Amniotic epithelial cell (primary cell): Measurements from ENCODE around the gene TMUB2.
"Not testable (repeated sequence)": the region's sequence is repeated elsewhere in the genome, so short reads cannot be mapped to it uniquely, and the experiment has no call there.

Experiments
- DNase-seq: peaks from one replicate; pipeline ENCODE4 v3.0.0-alpha.2; 2010; ENCODE audit warnings: low read depth

Gene TMUB2

DNA sequence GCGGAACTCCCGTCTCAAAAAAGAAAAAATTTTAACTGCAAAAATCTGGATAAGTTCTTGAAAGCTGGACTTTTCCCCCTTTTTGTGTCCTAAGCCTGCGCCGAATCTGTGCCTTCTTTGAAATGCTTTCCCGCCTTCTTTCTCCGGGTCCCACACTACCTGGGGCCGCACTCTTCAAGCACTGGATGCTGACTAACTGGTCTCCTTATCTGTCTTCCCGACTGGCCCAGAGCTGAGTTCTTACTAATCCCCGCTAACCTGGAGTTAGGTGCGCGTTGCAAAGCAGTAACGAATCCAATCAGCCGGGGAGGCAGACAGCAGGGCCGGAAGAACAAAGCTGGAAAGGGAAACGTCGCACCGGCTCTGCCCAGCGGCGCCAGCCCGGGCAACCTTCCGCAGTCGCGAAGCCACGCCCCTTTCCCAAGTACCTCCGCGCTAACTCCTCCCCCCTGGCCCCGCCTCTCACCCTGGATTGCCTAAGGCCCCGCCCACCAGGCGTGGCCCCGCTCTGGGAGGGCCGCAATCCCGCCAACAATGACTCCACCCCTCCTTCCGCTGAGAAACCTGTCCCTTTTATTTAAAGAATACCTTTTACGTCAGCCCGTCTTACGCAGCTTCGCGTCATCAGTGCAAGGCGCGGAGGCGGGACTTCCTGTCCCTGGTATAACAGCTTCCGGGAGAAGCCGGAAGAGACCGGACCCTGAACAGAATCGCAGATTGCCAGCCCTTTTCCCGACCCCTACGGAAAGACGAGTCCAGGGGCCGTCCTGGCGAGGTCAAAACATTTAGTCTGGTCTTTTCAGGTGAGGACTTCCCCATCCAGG lies at the start of gene TMUB2:
TSS of gene TMUB2 (plus strand) at position 666 of the 824 bp plus-strand sequence. CDS start 737 bp downstream, outside the sequence.
- peak; percentile 99 for DNase-seq

DNA sequence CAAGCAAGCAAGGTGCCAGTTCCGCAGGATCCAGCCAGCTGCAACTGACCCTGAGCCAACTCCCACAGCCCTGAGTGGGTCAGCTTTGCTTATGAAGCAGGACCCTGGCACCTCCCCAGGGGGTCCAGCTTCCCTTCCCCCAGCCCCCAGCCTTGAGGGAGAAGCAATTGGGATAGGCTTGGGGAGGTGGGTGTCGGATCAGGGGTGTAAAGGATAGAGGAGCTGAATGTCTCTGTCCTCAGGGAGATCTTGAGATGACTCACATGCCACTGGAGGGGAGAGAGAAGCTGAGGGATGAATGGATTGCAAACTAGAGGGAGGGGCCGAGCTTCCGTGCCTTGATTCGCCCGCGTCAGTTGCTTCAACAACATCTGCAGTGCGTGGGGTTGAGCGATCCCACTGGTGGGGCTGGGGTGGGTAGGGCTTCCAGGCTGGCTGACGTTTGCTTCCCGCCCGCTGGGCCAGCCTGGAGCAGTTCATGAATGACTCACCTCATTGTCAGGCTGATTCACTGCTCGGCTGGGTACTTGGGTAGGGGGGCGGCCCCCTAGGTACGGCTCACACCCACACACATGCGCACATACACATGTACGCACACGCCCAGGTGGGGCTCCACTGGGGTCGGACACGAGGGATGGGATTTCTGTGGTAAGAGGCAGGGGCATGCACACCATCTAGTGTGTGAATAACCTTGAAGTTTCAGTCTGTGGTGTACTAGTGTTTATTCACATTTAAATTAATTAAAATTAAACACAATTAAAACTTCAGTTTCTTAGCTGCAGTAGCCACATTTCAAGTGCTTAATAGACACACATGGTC lies 48.7 kb upstream of the TMUB2 start:
- peak; percentile 99 for DNase-seq

DNA sequence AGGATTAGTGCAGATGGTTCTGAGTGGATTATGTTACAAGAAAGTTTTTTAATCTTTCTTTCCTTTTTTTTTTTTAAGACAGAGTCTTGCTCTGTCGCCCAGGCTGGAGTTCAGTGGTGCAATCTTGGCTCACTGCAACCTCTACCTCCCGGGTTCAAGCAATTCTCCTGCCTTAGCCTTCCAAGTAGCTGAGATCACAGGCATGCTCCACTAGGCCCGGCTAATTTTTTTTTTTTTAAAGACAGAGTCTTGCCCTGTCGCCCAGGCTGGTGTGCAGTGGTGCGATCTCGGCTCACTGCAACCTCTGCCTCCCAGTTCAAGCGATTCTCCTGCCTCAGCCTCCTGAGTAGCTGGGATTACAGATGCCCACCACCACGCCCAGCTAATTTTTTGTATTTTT lies 42.9 kb upstream of the TMUB2 start:
- not testable (repeated sequence) for DNase-seq

DNA sequence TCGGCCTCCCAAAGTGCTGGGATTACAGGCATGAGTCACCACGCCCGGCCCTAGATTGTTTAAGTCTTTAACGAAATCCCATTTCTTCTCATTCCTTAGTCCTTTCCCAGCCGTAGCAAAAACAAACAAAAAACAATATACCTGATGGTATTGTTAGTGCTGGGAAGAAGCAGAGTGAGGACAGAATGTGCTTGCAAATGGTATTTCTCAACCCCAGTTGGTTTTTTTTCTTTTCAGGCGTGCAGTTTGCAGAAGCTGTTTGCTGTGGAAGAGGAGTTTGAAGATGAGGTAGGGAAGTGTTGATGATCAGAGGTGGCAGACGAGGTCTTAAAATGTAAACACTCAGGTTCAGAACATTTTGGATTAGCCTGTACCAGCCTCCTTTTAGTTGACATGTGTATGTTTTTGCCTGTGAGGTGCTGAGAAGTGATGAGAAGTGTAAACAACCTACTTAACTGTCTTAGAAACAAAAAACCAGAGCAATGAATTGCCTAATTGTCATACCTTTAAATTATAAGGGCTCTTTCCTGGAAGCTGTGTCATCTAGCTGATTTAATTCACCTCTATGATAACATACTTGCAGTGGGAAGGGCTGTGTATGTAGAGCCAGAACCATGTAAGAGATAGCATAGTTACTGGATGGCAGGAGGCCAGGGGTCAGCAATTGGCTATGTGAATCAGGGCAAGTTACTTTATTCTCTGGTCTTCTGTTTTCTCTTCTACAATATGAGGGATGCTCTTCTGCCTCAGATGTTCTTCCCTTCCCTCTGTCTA lies 41.6 kb upstream of the TMUB2 start:
- peak; percentile 97 for DNase-seq

DNA sequence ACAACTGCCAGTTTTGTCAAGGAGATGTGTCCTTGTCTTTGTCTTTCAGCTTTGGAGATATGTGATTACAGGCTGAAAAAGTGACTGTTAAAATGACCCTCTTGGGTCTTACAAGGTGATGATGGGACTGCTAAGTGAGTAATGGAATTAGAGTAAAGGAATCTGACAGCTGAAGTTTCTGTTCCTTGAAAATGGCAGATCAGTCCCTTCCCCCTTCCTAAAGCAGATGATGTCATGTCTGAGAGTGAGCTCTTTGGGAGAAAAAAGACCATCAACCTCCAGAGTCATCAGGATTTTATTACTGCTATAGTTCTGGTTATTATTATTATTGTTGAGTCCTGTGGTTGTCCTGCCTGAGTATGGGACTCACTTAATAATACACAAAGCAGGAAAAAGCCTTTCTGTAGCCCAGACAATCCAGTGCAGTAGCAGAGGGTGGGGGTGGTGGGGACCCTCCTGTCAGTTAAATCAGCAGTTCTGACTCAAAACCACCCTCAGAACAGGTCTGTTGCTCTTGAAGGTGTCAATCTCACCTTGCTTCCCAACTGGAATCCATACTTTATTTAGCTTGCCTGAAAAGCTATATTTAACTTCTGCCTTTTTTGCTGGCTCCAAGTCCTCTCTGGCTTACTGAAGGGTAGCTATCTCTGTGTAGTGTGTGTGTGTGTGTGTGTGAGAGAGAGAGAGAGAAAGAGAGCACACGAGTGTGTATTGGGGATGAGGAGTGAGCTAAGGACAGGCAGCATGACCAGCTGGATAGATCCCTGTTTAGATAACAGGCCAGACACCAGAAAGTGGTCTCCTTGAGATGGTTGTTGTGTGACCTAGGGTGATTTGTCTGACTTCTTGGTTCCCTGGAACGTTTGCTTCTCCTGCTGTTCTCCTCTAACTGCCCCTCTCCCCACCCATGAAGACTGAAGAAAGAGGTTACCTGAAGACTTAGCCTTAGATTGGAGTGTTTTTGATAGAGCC lies 40.1 kb upstream of the TMUB2 start:
- peak; percentile 44 for DNase-seq

DNA sequence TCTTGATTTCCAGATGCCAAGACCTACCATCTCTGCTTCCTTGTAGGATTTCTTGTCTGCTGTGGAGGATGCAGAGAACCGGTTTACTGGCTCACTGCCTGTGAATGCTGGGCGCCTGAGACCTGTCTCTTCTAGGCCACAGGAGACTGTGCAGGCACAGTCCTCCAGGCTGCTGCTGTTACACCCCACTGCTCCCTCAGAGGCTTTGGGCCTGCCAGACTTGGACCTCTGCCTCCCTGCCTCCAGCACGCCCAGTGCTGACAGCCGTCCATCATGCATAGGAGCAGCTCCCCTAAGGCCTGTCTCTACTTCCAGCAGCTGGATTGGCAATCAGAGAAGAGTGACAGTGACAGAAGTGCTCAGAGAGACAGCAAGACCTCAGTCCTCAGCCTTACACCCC lies 39.0 kb upstream of the TMUB2 start:
- no peak for DNase-seq

DNA sequence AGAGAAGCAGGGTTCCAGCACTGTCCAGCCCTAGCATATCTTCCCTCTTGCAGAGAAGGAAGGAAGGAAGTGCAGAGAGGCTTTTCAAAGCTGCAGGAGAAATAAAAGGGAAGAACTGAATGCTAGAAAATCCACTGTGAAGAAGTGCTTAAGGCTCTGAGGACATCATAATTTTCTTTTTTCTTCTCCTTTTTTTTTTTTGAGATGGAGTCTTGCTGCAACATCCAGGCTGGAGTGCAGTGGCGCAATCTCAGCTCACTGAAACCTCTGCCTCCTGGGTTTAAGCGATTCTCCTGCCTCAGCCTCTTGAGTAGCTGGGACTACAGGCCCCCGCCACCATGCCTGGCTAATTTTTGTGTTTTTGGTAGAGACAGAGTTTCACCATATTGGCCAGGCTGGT lies 37.7 kb upstream of the TMUB2 start:
- DNase-seq: peak; percentile 36

DNA sequence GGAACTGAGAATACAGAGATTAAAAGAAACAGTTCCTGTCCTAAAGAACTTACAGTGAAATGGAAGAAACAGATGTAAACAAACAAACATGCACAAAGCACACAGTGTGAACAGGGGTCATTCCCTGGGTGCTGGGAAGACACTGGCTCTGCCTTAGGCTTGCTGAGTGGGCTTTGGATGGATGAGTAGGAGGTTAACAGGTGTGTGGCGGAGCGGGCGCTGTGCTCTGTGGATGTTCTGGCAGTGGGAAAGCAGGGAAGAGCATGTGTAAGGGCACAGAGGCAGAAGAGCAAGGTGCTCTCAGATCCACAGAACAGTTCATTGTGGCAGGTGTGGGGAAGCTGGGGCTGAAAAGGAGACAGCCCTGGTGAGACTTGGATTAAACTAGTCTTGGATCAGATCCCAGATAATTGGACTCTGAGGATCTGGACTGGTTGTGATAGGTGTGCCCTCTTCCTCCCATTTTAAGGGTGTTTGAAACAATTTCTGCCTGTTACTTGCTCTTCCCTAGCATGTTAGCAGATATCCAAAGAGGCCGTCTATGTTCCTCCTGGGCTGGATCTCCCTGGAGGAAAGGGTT lies 36.9 kb upstream of the TMUB2 start:
- DNase-seq: no peak

DNA sequence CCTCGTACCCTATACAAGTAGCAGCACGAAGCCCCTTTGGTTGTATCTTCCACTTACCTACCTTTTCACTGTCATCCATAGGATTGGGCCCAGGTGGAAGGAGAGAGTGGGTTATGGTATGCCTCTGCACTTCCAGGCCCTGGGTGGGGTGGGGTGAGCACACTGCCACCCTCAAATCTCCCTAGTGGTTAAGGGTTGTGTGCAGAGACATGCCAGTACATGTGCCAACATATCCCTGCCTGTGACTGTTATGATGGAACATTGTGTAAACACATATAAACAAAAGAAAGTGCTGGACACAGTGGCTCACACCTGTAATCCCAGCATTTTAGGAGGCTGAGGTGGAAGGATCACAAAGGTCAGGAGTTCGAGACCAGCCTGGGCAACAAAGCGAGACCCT lies 33.9 kb upstream of the TMUB2 start:
- no peak for DNase-seq

DNA sequence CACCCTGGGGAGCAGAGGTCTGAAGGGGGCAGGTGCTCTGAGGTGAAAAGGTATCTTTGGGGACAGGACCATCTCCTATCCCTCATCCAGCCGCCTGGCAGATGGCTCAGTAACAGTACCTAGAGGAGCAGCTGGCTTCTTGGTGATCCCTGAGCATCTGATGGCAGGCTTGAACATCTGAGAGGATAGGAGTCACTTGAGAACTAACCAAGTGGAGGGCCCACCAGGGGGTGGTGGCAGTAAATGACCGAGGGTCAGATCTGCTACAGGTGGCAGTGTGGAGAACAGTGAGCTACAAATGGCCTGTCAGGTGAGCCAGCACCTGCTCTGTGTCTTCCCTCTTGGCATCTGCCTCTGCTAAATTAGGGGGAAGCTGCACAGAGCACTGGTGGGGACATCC lies 31.3 kb upstream of the TMUB2 start:
- DNase-seq: no peak

DNA sequence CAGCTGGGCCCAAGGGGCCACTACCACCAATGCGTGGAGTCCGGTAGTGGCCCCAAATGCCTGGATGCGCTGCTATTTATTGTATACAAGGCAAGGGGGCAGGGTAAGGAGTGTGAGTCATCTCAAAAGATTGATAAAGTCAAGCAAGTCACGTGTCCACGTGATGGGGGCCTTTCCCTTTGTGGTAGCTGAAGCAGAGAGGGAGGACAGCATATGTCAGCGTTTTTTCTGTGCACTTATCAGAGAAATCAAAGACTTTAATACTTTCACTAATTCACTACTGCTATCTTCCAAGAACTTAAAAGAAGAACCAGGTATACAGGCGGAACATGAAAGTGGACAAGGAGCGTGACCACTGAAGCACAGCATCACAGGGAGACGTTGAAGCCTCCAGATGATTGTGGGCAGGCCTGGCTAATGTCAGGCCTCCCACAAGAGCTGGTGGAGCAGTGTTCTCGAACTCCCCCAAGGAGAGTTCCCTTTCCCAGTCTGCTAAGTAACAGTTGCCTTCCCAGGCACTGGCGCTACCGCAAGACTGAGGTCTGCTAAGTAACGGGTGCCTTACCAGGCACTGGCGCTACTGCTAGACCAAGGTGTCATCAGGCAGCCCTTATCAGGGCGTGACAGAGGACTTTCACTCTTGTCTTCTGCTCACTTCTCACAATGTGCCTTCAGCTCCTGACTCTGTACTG lies 27.1 kb upstream of the TMUB2 start:
- DNase-seq: peak; percentile 97

DNA sequence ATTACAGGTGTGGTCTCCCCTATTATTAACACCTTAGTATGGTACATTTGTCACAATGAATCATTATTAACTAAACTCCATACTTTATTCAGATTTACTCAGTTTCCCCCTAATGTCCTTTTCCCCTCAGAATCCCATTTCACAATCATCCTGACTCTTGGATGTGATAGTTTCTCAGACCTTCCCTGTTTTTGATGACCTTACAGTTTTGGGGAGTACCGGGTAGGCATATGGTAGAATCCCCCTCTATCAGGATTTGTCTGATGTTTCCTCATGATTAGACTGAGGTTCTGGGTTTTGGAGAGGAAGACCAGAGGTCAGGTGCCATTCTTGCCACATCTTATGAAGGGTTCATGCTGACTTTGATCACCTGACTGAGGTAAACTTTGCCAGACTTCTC lies 22.3 kb upstream of the TMUB2 start:
- DNase-seq: no peak

DNA sequence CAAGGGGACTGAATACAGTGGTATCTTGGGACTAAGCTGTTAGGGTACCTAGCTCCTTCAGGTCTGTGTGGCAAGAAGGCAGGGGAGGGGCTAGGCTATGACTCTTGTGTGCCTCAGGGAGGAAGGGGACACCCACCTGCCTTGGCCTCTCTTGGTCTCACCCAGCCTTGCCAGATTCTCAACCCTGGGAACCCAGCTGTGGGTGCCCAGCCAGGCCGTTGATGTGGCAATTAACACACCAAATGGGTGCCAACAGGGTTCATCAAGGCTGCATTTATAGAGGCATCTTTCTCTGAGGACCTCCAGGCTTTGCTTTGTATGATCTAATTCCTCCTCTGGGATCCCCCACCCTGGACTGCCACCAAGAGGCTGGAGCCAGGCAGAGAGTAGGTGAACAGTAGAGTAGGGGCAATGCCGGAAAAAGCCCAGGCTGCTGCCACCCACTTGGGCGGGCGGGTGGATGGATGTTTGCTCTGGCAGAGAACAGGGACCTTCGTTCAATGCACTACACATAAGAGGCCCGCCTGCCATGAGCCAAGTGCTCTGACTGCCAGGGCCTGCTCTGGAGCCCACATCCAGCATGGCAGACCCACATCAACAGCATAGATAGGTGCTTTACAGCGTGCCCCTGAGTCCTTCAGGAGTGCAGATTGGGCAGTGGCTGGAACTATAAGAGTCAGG lies 19.5 kb upstream of the TMUB2 start:
- no peak for DNase-seq

DNA sequence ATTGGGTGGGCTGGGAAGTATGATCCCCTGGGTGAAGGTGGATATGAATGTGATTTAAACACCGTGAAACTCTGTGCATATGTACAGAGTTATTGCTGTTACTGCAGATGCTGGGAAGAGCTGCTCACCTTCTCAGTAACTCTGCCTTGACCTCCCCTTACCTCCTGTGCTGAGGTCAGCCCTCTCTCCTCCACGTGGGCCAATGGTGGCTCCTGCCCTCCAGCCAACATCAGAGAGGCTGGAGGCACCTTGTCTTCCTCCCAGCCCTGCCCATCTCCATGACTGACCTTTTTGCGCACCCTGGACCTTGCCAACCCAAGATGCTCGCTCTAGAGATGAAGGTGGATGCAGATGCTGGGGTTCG lies 16.7 kb upstream of the TMUB2 start:
- DNase-seq: no peak

DNA sequence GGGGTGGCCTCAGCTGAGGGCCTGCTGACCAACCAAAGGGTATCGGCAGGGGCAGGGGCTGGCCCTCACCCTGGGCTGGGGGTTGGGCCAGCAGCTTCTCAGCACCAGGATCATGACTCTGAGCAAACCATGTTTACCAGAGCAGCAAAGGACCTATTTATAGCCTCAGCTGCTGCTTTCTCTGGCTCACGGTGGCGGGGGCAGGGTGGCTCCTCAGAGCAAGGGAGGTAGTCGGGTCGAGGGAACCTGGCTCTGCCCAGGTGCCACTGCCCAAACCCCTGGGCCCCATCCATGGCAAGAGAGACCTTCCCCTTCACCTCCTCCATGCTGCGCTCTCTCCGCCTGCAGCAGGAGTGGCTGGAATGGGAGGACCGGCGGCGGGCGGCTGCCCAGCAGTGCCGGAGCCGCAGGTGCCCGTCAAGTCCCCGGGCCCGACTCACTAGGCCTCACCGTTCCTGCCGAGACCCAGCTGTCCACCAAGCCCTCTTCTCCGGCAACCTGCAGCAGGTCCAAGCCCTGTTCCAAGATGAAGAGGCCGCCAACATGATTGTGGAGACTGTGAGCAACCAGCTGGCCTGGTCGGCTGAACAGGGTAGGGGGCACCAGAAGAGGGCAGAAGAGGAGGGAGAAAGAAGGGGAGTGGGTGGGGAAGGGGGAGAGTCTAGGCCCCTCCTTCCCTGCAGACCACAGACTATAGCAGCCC lies 16.1 kb upstream of the TMUB2 start, which contains the start of gene ASB16:
TSS of gene ASB16 (plus strand) at position 206 of the 703 bp plus-strand sequence. CDS start at position 292, 86 bp downstream.
- DNase-seq: peak; percentile 54

DNA sequence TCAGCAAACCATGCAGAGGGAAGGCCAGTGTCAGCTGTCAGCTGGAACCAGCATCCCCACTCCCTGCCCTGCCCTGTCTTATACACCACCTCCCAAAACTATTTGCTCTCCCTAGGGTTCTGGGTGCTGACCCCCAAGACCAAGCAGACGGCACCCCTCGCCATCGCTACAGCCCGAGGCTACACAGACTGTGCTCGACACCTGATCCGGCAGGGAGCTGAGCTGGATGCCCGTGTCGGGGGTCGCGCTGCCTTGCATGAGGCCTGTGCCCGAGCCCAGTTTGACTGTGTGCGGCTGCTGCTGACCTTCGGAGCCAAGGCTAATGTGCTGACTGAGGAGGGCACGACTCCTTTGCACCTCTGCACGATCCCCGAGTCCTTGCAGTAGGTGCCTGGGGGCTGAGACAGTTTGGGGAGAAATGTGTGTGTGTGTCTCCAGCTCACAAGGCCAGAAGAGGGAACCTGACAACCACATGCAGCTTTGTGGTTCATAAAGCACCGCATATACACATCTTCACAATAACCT lies 14.8 kb upstream of the TMUB2 start:
- no peak for DNase-seq

DNA sequence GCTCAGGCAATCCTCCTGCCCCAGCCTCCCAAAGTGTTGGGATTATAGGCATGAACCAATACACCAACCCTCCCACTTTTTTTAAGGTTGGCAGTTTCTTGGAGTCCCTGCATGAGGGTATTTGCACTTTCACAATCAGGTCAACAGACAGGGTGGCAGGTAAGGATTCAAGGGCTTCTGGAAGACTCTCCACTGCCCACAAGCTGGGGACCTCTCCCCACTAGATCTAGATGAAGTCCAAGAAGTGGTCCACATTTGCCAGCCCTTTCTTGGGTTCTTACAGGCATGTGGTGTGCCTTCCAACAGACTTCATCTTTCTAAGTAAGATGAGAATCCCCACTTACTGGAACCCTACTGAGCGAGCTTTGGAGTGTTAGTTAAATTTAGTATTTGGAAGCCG lies 12.3 kb upstream of the TMUB2 start:
- DNase-seq: no peak

DNA sequence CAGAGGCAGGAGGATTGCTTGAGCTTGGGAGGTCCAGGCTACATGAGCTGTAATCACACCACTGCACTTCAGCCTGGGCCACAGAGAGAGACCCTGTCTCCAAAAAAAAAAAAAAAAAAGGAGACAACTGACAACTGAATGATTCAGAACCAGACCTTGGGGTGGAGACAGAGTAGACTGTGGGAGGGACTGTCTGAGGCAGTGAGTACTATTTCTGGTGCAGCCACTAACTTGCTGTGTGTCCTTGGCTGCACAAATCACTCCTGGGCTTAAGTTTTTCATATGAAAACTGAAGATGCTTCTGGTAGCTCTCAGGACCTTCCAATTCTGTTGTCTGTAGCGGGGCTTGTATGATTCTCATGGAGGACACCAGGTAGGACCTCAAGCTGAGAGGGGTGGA lies 10.5 kb upstream of the TMUB2 start:
- no peak for DNase-seq
